ENCODE data around the gene LAPTM5.

GRCh38 chr1:30773722-30774358, 16.3 kb upstream of the LAPTM5 start:
- TF ChIP-seq CTCF (IDR thresholded peaks at IDR 0.05) (no peak), POLR2A (IDR thresholded peaks at IDR 0.05) (no peak), POLR2AphosphoS5 (IDR thresholded peaks at IDR 0.05) (no peak)

All from prostate gland (tissue), 2 donors.